Fibroblast of villous mesenchyme (primary cell): Measurements from ENCODE around the gene SHANK3. TPM values are rescaled to one million over a fixed set of nuclear protein-coding genes. Genes with fewer than 3 reads are reported as not detected.
"Not testable (repeated sequence)": the region's sequence is repeated elsewhere in the genome, so short reads cannot be mapped to it uniquely, and the experiment has no call there.

ENCODE experiments used
- DNase-seq: peaks from one replicate; pipeline ENCODE4 v3.0.0-alpha.2; 2010; ENCODE audit warnings: low read depth
- H3K4me3 ChIP-seq: 2 replicates; pipeline ENCODE4 v1.5.1; 2011; ENCODE audit warnings: low read depth, mild to moderate bottlenecking, low read length
- total RNA-seq: library from RNA; depleted of rRNA; stranded (reverse); fragments of >200 nt; gene quantifications from 2 replicates; pipeline ENCODE4 v1.2.3, GENCODE V29; 2012
- TF ChIP-seq, protein P1 (sequence below): IDR thresholded peaks from 2 replicates; pipeline ENCODE4 v1.5.1; 2012; ENCODE audit warnings: low read depth, mild to moderate bottlenecking, low read length; ENCODE audit not compliant: insufficient read depth

SHANK3 gene
- total RNA-seq, 1 donor: 0.86 TPM

DNA sequence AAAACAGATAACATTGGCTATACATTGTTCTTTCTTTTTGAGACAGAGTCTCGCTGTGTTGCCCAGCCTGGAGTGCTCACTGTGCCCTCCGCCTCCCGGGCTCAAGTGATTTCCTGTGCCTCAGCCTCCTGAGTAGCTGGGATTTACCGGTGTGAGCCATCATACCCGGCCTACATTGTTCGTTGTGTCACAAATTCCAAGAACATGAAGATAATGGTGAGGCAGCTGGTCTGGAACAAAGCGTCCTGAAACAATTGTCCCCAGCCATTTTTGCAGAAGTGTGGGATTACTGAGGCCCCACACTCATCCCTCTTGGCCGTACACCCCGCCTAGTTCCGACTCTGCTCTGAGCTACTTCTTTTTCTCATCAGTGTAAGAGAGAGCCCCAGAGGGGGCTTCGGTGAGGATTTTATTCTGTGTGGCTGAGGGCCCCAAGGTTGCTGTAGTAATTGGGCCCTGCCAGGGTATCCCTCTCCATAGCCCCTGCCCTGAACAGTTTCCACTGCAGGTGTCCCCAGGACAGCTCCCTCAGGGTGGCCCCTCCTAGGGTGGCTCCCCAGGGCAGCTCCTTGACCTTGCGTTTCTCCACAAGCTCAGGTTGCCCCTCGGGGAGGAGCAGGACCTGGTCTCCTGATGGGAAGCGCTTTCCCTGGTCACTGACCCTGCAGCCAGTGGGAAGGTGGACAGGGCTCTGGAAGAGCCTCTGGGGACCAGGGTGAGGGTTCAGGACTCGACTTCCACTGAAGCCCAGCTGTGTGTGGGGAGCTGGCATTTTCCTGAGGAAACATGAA is 31.6 kb upstream of the SHANK3 start:
- TF ChIP-seq, protein P1, sequence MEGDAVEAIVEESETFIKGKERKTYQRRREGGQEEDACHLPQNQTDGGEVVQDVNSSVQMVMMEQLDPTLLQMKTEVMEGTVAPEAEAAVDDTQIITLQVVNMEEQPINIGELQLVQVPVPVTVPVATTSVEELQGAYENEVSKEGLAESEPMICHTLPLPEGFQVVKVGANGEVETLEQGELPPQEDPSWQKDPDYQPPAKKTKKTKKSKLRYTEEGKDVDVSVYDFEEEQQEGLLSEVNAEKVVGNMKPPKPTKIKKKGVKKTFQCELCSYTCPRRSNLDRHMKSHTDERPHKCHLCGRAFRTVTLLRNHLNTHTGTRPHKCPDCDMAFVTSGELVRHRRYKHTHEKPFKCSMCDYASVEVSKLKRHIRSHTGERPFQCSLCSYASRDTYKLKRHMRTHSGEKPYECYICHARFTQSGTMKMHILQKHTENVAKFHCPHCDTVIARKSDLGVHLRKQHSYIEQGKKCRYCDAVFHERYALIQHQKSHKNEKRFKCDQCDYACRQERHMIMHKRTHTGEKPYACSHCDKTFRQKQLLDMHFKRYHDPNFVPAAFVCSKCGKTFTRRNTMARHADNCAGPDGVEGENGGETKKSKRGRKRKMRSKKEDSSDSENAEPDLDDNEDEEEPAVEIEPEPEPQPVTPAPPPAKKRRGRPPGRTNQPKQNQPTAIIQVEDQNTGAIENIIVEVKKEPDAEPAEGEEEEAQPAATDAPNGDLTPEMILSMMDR: no peak
- no peak overlapping the region for H3K4me3 ChIP-seq
- no peak for DNase-seq

DNA sequence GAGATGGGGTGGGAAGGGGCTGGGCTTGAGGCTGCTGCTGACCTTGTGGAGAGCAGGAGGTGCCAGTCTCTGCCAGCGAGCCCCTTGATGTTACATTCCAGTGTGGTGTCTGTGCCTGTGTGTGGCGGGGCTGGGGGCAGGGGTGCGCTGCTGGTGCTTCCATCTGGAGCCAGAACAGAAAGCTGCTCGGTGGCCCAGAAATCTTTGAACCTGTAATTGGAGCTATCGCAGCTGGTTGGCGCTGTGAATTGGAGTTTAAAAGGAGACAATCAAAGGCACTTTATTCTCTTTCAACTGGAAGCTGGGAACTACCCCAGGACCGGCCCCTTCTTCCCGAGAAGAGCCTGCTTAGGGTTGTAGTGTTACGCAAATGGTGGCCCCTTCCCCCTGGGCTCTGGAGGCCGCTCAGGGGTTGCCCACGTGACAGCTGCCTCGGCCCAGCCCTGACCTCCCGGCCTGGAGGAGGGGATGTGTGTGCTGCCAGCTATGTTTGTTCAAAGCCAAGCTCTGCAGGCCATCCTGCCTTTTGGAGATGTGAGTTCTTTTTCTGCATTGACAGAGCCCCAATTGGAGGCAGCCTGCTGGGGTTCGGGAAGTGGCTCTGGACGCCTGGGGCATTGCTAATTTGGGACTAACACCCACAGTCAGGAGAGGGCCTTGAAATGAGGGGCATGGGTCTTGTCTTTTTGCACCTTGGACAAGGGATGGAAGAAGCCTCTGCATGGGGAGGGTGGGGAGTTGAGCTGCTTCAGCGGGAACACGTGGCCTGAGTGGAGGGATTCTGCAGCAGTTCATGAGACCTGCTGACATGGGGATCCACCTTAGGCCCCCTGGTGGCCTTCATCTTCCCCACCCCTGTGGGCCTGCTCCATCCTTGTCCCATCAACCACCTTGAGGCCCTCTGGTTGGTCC is 30.7 kb upstream of the SHANK3 start:
- DNase-seq: peak; percentile 73
- TF ChIP-seq, protein P1: peak; percentile 40
- no peak overlapping the region for H3K4me3 ChIP-seq

DNA sequence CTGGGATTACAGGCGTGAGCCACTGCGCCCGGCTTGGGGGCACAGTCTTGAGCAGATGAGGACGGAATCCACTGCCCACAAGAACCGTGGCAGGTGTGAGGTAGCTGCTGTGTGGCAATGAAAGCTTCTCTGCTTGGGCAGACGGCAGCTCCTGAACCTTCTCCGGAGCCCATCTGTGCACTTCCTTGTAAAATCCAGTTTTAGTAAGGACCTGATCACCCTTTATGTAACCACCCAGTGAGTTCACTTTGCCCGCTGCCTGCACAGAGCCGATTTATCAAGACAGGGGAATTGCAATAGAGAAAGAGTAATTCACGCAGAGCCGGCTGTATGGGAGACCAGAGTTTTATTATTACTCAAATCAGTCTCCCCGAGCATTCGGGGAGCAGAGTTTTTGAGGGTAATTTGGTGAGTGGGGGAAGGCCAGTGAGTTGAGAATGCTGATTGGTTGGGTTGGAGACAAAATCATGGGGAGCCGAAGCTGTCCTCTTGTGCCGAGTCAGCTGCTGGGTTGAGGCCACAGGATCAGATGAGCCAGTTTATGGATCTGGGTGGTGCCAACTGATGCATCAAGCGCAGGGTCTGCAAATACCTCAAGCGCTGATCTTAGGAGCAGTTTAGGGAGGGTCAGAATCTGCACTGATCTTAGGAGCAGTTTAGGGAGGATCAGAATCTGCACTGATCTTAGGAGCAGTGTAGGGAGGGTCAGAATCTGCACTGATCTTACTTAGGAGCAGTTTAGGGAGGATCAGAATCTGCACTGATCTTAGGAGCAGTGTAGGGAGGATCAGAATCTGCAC is 29.4 kb upstream of the SHANK3 start:
- not testable (repeated sequence) for H3K4me3 ChIP-seq, DNase-seq

DNA sequence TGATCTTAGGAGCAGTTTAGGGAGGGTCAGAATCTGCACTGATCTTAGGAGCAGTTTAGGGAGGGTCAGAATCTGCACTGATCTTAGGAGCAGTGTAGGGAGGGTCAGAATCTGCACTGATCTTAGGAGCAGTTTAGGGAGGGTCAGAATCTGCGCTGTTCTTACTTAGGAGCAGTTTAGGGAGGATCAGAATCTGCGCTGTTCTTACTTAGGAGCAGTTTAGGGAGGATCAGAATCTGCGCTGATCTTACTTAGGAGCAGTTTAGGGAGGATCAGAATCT is 28.9 kb upstream of the SHANK3 start:
- not testable (repeated sequence) for H3K4me3 ChIP-seq, DNase-seq

DNA sequence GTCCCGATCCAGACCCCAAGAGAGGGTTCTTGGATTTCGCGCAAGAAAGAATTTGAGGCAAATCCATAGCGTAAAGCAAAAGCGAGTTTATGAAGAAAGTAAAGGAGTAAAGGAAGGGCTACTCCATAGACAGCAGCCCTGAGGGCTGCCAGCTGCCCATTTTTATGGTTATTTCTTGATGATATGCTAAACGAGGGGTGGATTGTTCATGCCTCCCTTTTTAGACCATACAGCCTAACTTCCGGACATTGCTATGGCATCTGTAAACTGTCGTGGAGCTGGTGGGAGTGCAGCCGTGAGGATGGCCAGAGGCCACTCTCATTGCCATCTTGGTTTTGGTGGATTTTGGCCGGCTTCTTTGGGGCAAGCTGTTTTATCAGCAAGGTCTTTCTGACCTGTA is 19.4 kb upstream of the SHANK3 start:
- no peak for DNase-seq
- TF ChIP-seq, protein P1: no peak
- H3K4me3 ChIP-seq: no peak overlapping the region

DNA sequence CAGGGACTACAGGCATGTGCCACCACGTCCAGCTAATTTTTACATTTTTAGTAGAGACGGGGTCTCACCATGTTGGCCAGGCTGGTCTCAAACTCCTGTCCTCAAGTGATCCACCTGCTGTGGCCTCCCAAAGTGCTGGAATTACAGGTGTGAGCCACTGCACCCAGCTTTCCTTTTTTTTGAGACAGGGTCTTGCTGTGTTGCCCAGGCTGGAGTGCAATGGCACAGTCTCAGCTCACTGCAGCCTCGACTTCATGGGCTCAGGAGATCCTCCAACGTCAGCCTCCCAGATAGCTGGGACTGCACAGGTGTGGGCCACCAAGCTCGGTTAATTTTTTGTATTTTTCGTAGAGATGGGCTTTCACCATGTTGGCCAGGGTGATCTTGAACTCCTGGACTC is 18.0 kb upstream of the SHANK3 start:
- H3K4me3 ChIP-seq, DNase-seq: not testable (repeated sequence)

DNA sequence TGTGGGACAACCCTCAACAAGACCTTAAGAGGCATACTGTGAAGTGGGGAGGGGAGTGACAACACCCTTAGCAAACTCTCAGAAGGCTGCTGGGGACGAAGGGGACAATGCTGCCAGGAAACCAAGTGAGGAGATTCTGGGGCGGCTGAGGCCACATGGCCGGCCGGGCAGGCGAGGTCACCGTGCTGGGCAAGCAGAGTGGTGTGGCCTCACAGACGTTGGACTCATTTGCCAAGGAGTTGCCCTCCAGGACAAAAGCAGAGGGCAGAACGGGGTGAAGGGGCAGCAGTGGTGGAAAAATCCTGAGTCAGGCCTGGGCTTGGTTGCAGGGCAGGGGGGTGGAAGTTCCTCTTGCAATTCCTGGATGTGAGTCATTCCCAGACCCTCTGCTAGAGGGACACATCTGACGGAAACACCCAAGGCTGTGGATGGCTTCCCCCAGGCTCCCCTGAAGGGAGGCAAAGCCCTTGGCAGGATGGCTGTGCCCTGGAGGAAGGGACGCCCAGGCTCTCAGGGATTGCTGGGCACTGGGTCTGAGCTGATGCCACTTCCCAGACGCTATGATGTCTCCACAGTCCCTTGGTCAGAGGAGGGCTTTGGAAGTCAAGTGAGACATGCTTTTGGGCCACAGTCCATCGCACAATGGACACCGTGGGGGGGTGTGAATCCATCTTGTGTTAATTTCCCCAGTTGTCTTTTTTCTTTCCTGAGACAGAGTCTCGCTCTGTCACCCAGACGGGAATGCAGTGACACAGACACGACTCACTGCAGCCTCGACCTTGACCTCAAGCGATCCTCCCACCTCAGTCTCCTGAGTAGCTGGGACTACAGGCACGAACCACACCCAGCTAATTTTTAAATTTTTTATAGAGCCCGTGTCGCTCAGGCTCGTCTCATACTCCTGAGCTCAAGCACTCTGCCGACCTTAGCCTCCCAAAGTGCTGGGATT is 16.2 kb upstream of the SHANK3 start:
- peak; percentile 52 for DNase-seq
- H3K4me3 ChIP-seq: no peak overlapping the region
- TF ChIP-seq, protein P1: no peak
